GM20431 (cell line): ENCODE measurements around the gene CACNA1B.

Experiments
- in situ Hi-C: fragments of 300-500 bp; cut with MseI, MboI; formaldehyde crosslinking; loops from one replicate; pipeline ENCODE4 v1.15.0; 2020; ENCODE audit warnings: low sequenced_read_pairs; ENCODE audit not compliant: unreplicated experiment

CACNA1B gene

GRCh38 chr9:138023394-138024124 lies 146.0 kb downstream of the CACNA1B start:
- in situ Hi-C loops: no loop called here

- in situ Hi-C loops: no loop called here
Observed at GRCh38 chr9:138024131-138024530, 146.5 kb downstream of the CACNA1B start.

GRCh38 chr9:138024831-138025291 lies 147.3 kb downstream of the CACNA1B start:
- in situ Hi-C loops: no loop called here

DNA sequence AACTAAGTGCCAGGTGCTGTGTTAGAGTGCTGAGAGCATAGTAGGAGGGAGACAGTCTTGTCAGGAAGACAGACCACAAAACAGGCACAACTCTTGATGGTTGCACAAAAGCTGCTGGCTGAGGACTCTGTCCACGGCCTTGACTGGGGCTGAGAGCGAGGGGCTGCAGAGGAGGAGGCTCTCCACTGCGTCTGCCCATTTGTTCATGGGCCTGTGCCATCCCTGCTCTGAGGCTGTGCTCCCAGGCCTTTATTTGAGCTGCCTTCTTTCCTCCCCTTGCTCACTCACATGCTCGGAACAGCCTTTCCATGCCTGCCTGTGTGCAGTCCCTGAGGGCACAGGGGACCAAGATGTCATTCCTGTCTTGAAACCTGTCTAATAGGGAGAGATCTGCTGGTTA lies 147.8 kb downstream of the CACNA1B start:
- in situ Hi-C loops: no loop called here

DNA sequence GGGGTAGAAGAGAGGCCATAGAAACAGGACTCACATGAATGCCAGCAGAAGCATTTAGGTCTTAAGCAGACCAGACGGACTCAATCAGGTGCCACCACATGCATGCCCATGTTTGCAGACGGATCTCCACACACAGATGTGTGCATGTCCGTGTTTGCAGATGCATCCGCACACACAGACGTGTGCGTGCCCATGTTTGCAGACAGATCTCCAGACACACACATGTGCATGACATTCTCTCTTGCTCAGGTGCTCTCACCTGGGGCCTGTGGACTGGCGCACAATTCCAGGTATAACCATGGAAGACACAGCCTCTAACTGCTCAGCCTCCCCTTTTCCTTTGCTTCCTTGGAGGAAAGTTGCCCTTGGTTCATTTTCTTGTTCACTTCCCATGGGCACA lies 148.3 kb downstream of the CACNA1B start:
- in situ Hi-C loops: no loop called here

GRCh38 chr9:138028596-138028995 lies 151.0 kb downstream of the CACNA1B start:
- in situ Hi-C loops: no loop called here

- in situ Hi-C loops: no loop called here
Observed at GRCh38 chr9:138031186-138031585, 153.6 kb downstream of the CACNA1B start.

DNA sequence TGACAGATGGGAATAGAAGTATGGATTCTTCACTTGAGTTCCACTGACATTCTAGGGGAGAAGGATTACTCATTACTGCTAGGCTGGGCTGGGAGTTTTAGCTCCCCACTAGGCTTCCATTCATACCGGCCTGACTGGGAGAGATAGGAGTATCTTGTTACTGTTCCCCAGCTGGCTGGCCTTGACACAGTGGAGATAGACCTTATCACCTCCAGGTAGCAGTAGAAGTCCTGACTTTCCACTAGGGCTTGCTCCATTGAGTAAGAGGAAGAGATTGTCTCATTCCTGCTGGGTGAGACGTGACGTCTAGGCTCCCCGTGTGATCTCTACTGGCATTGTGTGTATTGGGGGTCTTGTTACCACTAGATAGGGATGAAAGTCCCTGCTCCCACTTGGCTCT lies 156.4 kb downstream of the CACNA1B start:
- in situ Hi-C loops: no loop called here

GRCh38 chr9:138037140-138037539 lies 159.6 kb downstream of the CACNA1B start:
- in situ Hi-C loops: no loop called here

- in situ Hi-C loops: no loop called here
Observed at GRCh38 chr9:138038244-138038671, 160.7 kb downstream of the CACNA1B start.

GRCh38 chr9:138040446-138041430 lies 163.2 kb downstream of the CACNA1B start:
- in situ Hi-C loops: no loop called here

- in situ Hi-C loops: no loop called here
Observed at GRCh38 chr9:138042146-138042545, 164.6 kb downstream of the CACNA1B start.

GRCh38 chr9:138042640-138043039 lies 165.1 kb downstream of the CACNA1B start:
- in situ Hi-C loops: no loop called here

GRCh38 chr9:138043061-138043410 lies 165.5 kb downstream of the CACNA1B start:
- in situ Hi-C loops: no loop called here

- in situ Hi-C loops: no loop called here
Observed at GRCh38 chr9:138043411-138044345, 166.1 kb downstream of the CACNA1B start.

DNA sequence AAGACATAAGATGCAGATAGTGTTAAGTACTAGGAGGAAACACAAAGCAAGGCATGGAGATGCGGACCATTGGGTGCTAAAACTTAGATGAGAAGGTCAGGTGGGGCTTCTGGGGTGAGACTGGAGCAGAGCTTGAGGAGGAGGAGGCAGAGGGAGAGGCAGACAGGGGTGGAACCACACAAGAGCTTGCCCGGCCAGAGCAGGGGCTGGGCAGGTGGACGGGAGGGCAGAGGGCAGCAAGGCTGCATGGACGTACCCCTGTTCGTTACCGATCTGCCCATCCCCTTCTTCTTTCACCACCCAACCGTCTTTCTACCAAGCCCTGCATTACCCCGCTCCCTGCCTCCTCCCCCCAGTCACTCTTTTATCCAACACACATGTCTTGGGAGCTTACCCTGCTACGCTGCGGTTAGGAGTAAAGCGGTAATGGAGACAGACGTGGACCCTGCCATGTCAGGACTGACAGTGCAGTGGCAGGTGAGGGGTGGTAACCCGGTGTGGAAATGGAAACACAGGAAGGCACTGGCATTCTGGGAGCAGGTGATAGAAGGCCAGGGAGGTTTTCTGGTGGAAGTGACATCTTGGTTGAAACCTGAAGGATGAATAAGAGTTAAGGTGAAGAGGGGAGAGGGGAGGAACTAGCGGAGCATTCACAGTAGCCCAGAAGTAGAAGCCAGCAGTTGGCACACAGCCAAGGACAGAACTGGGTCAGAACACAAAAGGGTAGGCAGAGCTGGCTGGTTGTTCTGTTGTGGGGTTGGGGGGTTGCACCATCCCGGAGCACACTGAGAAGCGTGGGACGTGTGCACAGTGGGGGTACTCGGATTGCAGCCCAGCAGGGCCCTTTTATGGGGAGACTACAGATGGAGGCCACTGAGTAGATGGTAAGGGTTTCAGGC lies 167.2 kb downstream of the CACNA1B start:
- in situ Hi-C loops: no loop called here

DNA sequence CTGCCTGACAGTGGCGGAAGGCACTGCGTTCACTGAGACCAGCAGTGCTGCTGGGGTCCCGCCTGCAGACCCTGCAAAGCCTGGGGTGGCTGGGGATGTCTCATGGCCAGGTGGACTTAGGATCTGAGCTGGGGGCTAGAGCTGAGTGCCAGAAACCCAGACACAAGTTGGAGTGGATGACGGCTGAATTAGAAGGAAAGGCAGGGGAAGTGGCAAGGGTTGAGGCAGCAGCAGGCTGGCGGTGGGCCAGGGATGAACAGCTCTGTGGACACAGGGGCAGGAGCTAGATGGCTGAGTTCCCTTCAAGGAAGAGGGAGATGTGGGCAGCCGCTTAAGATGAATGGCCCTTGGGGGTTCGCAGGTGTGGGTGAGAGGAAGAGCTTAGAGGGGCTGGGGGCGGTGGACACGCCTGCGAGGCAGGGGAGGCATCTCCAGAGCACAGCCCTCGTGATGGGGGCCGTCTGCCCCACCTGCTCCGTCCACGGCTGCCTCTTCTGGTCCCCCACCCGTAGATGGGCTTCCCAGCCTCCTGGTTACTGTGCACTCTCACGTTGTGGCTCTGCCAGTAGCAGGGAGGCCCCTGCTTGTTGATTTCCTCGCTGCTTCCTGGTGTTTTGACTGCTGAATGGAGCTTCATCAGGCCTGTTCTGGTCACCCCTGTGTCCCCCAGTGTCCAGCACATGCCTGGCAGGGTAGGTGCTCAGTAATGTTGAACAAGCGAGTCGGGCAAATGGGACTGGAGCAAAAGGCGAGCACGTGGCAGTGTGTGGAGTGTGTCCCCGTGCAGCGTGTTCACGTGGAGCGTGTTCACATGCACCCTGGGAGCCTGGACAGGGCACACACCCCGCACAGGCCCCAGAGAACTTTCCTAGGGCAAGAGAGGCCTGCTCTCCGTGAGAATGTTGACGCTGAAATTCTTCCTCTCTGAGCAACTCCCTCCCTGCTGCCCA lies 168.2 kb downstream of the CACNA1B start:
- in situ Hi-C loops: no loop called here
